GM21737 (cell line): ENCODE measurements around the gene CELF1.
"Not testable (repeated sequence)": the region's sequence is repeated elsewhere in the genome, so short reads cannot be mapped to it uniquely, and the experiment has no call there.

Experiments
- ATAC-seq: cut with Tn5 transposase; IDR thresholded peaks from one replicate; pipeline ENCODE4 v1.9.1; 2021; ENCODE audit warnings: mild to moderate bottlenecking, moderate library complexity; ENCODE audit not compliant: unreplicated experiment

The CELF1 gene

GRCh38 chr11:47488674-47489394 lies 64.1 kb downstream of the CELF1 start:
- ATAC-seq = no peak

DNA sequence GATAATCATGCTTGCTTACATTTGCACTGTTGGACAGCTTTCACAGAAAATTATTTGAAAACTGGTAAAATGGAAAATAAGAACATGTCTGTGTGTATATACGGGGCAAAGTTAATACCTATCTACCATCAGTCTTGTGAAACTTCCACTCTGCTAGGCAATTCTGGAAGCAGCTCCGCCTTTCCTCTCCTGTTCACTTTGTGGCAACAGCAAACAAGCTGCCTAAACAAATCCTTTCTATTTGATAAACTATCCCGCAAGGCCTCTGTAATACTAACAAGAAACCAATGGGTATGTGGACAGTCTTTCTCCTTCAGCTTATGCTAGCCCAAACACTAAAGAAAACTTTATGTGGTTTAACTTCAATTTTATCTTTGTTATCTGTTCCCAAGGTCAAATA lies 64.8 kb downstream of the CELF1 start:
- no peak for ATAC-seq

DNA sequence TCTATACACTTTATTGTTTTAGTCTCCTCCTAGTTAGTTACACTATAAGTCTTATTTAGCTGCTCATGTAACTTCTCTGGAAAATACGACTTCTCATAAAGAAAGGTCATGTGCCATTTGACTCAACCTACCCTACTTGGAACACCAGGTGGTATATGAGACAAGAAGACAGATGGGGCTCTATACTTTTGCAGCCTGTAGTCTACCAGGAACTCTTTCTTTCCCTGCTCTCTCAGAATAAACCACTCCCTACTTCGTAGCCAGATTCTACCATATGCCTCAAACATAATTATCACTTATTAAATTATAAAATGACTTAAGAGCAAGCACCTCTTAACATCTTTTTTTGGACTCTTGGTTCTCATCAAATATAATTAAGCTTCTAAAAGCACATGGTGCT lies 65.5 kb downstream of the CELF1 start:
- ATAC-seq = no peak

- no peak for ATAC-seq
Observed at GRCh38 chr11:47485107-47485506, 67.8 kb downstream of the CELF1 start.

DNA sequence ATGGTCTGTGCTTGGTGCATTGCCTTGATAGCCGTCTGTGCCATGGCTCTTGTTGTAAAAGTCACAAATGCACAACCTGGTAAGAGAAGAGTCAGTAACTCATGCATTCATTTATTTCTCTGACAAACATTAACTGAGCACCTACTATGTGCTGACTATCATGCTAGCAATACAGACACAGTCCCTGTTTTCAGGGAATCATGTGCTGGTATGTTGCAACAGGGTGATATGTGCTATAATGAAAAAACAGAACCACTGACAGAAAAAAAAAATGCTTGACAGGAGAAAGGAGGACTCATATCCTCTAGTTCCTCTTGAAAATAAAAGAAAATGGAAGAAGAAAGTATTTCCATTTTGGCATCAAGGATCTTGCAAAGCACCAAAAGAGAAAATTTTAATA lies 69.5 kb downstream of the CELF1 start:
- ATAC-seq = no peak

DNA sequence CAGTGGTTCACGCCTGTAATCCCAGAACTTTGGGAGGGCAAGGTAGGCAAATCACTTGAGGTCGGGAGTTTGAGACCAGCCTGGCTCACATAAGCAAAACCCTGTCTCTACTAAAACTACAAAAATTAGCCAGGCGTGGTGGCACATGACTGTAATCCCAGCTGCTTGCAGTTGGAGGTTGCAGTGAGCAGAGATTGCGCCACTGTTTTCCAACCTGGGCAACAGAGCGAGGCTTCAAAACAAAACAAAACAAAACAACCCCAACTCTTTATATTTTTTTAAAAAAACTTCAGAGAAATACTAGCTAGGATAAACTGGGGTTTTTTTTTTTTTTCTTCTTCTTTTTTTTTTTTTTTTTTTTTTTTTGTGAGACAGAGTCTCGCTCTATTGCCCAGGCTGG lies 72.2 kb downstream of the CELF1 start:
- ATAC-seq = no peak

GRCh38 chr11:47478651-47479329 lies 74.1 kb downstream of the CELF1 start:
- no peak for ATAC-seq

DNA sequence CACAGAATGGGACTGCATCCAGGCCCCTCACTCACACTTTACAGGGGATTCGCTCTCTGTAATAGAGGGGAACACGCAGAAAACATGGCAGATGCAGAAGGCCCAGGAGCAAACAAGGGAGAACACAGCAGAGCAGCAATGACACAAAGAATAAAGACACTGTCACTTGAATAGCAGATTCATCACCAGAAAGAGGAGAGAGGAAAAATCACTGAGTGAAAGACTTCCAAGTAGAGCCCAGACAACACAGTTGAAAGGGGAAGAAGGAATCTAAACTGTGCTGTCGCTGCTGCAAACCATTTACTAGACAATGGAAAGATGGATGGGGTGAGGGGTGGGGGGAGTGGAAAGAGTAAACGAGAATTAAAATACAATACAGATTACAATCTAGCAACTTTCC lies 75.2 kb downstream of the CELF1 start:
- no peak for ATAC-seq

GRCh38 chr11:47477323-47477722 lies 75.6 kb downstream of the CELF1 start:
- ATAC-seq = no peak

- ATAC-seq = no peak
Observed at GRCh38 chr11:47470671-47471070, 82.3 kb downstream of the CELF1 start.

GRCh38 chr11:47469361-47470179 lies 83.4 kb downstream of the CELF1 start:
- ATAC-seq = no peak

- ATAC-seq = no peak
Observed at GRCh38 chr11:47468598-47469214, 84.2 kb downstream of the CELF1 start.

- no peak for ATAC-seq
Observed at GRCh38 chr11:47467357-47467756, 85.6 kb downstream of the CELF1 start.

- no peak for ATAC-seq
Observed at GRCh38 chr11:47466701-47467250, 86.2 kb downstream of the CELF1 start.

- no peak for ATAC-seq
Observed at GRCh38 chr11:47466201-47466600, 86.7 kb downstream of the CELF1 start.

DNA sequence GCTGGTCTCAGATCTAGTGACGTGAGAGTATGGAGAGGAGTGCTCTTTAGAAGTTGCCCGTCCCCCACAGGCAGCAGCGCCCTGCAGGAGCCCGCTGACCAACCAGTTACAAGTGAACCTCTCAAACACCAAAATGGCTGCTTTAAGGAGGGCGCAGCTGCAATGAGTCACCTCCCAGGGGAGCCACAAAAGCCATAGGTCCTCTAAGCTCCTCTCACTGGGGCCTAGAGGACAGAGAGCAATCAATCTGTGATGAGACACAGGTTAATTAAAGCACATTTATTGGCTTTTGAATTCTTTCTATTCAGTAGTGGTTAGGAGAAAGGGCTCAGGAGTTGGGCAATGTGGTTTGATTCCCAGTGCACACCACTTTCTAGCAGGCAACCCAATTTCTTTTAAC lies 88.4 kb downstream of the CELF1 start:
- no peak for ATAC-seq

DNA sequence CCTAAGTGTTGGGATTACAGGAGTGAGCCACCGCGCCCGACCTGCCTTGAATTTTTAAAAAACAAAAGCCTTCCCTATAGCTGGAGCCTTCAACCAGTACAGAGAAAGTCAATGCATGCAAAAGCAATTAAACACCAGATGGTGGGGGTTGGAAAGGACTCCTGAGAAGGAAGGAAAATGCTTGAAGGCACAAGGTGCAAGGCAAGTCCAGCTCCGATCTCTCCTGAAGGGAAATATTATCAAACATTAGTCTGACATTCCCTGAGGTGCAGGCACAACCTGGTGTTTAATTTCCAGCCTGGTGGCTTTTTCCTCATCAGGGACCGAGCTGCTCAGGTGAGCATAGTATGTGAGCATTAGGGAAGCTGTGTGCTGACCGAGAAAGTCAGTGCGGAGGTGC lies 91.1 kb downstream of the CELF1 start:
- ATAC-seq = no peak

DNA sequence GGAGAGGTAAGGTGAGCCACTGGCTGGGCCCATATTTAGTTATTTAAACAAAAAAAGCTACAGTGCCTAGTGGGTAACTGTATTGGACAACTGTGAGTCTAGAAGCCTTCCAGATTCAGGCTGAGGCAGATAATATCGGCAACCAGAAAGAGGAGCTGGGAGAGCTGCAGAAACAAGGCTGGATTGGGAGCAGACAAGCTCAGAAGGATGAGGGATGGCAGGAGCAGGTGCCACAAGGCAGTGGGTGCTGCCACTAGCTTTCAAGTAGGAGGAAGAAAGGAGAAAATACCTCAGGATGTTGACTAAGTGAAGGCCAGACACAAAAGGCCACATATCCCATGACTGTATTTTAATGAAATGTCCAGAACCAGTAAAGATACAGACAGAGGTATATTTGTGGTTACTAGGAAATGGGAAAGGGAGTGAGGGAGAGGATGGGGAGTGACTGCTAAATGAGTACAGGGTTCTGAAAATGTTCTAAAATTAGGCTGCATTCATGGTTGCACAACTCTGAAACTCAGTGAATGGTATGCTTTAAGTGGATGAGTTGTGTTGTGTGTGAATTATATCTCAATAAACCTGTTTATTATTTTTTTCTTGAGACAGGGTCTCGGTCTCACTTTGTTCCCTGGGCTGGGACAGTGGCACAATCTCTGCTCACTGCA lies 92.2 kb downstream of the CELF1 start:
- no peak for ATAC-seq

DNA sequence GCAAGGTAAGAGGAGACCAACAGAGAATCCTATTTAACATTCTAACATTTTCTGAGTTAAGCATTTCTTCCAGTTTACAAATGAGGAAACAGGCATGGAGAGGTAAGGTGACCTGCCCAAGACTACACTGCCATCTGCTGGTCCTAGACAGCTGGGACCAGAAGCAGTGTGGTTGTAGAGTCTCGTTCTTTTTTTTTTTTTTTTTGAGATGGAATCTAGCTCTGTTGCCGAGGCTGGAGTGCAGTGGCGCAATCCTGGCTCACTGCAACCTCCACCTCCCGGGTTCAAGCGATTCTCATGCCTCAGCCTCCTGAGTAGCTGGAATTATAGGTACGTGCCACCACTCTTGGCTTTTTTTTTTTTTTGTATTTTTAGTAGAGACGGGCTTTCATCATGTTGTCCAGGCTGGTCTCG lies 98.7 kb downstream of the CELF1 start:
- ATAC-seq = not testable (repeated sequence)

GRCh38 chr11:47453365-47453764 lies 99.6 kb downstream of the CELF1 start:
- ATAC-seq = no peak

GRCh38 chr11:47451990-47452389 lies 100.9 kb downstream of the CELF1 start:
- ATAC-seq = no peak
